IMR-90 (cell line): ENCODE measurements around the gene TTYH3. TPM values are rescaled to one million over a fixed set of nuclear protein-coding genes. Genes with fewer than 3 reads are reported as not detected.

Experiments used
- ATAC-seq: fragments of 200-7000 bp; cut with Tn5 transposase; 2 replicates; pipeline ENCODE4 v1.9.1; 2020; ENCODE audit warnings: low read depth, mild to moderate bottlenecking, moderate library complexity
- BruUV-seq: library from RNA; stranded (reverse); fragments of 400-500 nt; replicated peaks from 2 replicates; lab custom pipeline; 2021; lab: Mats Ljungman, UMichigan
- CTCF ChIA-PET: fragments of 300-600 bp; formaldehyde crosslinking; extraction: SDS; loops from one replicate; lab custom pipeline; 2021; ENCODE audit warnings: antibody characterized with exemption; lab: Yijun Ruan, JAX
- POLR2A ChIA-PET: fragments of 300-600 bp; sonication (Branson Sonifier 250); formaldehyde crosslinking; loops from one replicate; lab custom pipeline; 2022; ENCODE audit warnings: antibody characterized with exemption; ENCODE audit not compliant: unreplicated experiment; lab: Charles Lee
- DNase-seq: peaks from one replicate; pipeline ENCODE4 v3.0.0; 2013
- H2AFZ ChIP-seq: replicated peaks from 2 replicates; pipeline ENCODE3; 2013; ENCODE audit warnings: low read length, mild to moderate bottlenecking; ENCODE audit not compliant: poor library complexity
- H2AK5ac ChIP-seq: 2 replicates; pipeline ENCODE4 v1.6.1; 2013; ENCODE audit warnings: low read depth, low read length, inconsistent platforms
- H2AK9ac ChIP-seq: replicated peaks from 2 replicates; pipeline ENCODE3; 2013; ENCODE audit warnings: mild to moderate bottlenecking, low read depth, low read length, moderate library complexity; ENCODE audit not compliant: poor library complexity
- H2BK120ac ChIP-seq: 2 replicates; pipeline ENCODE4 v1.6.1; 2013; ENCODE audit warnings: low read depth, low read length, inconsistent platforms
- H2BK15ac ChIP-seq: 3 replicates; pipeline ENCODE4 v1.6.1; 2013; ENCODE audit warnings: low read depth, low read length, inconsistent platforms
- H2BK20ac ChIP-seq: 2 replicates; pipeline ENCODE4 v1.6.1; 2013; ENCODE audit warnings: low read depth, mild to moderate bottlenecking, inconsistent platforms, low read length, moderate library complexity
- H2BK5ac ChIP-seq: 2 replicates; pipeline ENCODE4 v1.6.1; 2013; ENCODE audit warnings: mild to moderate bottlenecking, low read depth, low read length, inconsistent platforms; ENCODE audit not compliant: poor library complexity, severe bottlenecking
- H3K14ac ChIP-seq: replicated peaks from 2 replicates; pipeline ENCODE4 v1.6.1; 2013; ENCODE audit warnings: low read depth, low read length, inconsistent platforms
- H3K18ac ChIP-seq: 2 replicates; pipeline ENCODE4 v1.6.1; 2013; ENCODE audit warnings: low read depth, low read length, control low read depth
- H3K23ac ChIP-seq: 2 replicates; pipeline ENCODE4 v1.6.1; 2013; ENCODE audit warnings: low read depth, low read length, inconsistent platforms
- H3K27ac ChIP-seq: 2 replicates; pipeline ENCODE4 v1.5.1; 2013; ENCODE audit warnings: mild to moderate bottlenecking, control low read depth, low read length; ENCODE audit not compliant: insufficient read depth
- H3K27me3 ChIP-seq: 2 replicates; pipeline ENCODE4 v1.6.1; 2013; ENCODE audit warnings: low read length; ENCODE audit not compliant: control insufficient read depth, insufficient read depth
- H3K36me3 ChIP-seq: 2 replicates; pipeline ENCODE4 v1.6.1; 2013; ENCODE audit warnings: low read length, mixed read lengths; ENCODE audit not compliant: control insufficient read depth, insufficient read depth
- H3K4ac ChIP-seq: 2 replicates; pipeline ENCODE4 v1.6.1; 2013; ENCODE audit warnings: low read depth, low read length, inconsistent platforms
- H3K4me1 ChIP-seq: 2 replicates; pipeline ENCODE4 v1.6.1; 2013; ENCODE audit warnings: low read length, mixed read lengths; ENCODE audit not compliant: control insufficient read depth, insufficient read depth
- H3K4me2 ChIP-seq: 2 replicates; pipeline ENCODE4 v1.6.1; 2013; ENCODE audit warnings: low read depth, mild to moderate bottlenecking, control low read depth, low read length, moderate library complexity
- H3K4me3 ChIP-seq: 2 replicates; pipeline ENCODE4 v1.5.1; 2013; ENCODE audit warnings: low read depth, mild to moderate bottlenecking, control low read depth, low read length, moderate library complexity; ENCODE audit not compliant: insufficient read depth
- H3K56ac ChIP-seq: 2 replicates; pipeline ENCODE4 v1.6.1; 2013; ENCODE audit warnings: low read length, inconsistent platforms; ENCODE audit not compliant: insufficient read depth; ENCODE audit errors: extremely low read depth
- H3K79me1 ChIP-seq, 2 experiments: 2 replicates each; pipeline ENCODE4 v1.6.1; 2013; ENCODE audit warnings: low read length in 2 of 2, inconsistent platforms in 1 of 2, low read depth in 1 of 2
- H3K9ac ChIP-seq: 2 replicates; pipeline ENCODE4 v1.6.1; 2013; ENCODE audit warnings: low read depth, low read length, control low read depth
- H3K9me1 ChIP-seq: 2 replicates; pipeline ENCODE4 v1.6.1; 2013; ENCODE audit warnings: low read length, inconsistent platforms; ENCODE audit not compliant: insufficient read depth
- H3K9me3 ChIP-seq: 2 replicates; pipeline ENCODE4 v1.6.1; 2013; ENCODE audit warnings: low read length; ENCODE audit not compliant: control insufficient read depth, insufficient read depth
- H4K20me1 ChIP-seq: 2 replicates; pipeline ENCODE4 v1.6.1; 2013; ENCODE audit warnings: low read length, inconsistent platforms; ENCODE audit not compliant: insufficient read depth
- H4K5ac ChIP-seq: 2 replicates; pipeline ENCODE4 v1.6.1; 2013; ENCODE audit warnings: mild to moderate bottlenecking, low read depth, low read length, control low read depth
- H4K8ac ChIP-seq, 2 experiments: 2 replicates each; pipeline ENCODE4 v1.6.1; 2013; ENCODE audit warnings: low read depth in 2 of 2, low read length in 2 of 2, control low read depth in 1 of 2, inconsistent platforms in 1 of 2
- H4K91ac ChIP-seq: 2 replicates; pipeline ENCODE4 v1.6.1; 2013; ENCODE audit warnings: low read depth, low read length, inconsistent platforms; ENCODE audit not compliant: insufficient read depth
- BHLHE40 ChIP-seq: fragments of 150-350 bp; IDR thresholded peaks from 2 replicates; pipeline ENCODE4 v1.6.1; 2016; ENCODE audit warnings: mild to moderate bottlenecking, low read depth, low read length
- CEBPB ChIP-seq: IDR thresholded peaks from 2 replicates; pipeline ENCODE4 v1.6.1; 2012; ENCODE audit warnings: low read depth, low read length, improper control_type of control experiment
- CHD1 ChIP-seq: IDR thresholded peaks from 2 replicates; pipeline ENCODE4 v1.6.1; 2012; ENCODE audit warnings: low read depth, low read length, improper control_type of control experiment
- FOS ChIP-seq: fragments of 150-350 bp; IDR thresholded peaks from 2 replicates; pipeline ENCODE4 v1.6.1; 2016; ENCODE audit warnings: low read depth, low read length
- MAFK ChIP-seq: IDR thresholded peaks from 2 replicates; pipeline ENCODE4 v1.6.1; 2012; ENCODE audit warnings: low read depth, low read length, improper control_type of control experiment
- MAZ ChIP-seq: IDR thresholded peaks from 2 replicates; pipeline ENCODE4 v1.6.1; 2012; ENCODE audit warnings: low read depth, mild to moderate bottlenecking, low read length, improper control_type of control experiment, moderate library complexity, borderline replicate concordance
- MXI1 ChIP-seq: IDR thresholded peaks from 2 replicates; pipeline ENCODE4 v1.6.1; 2012; ENCODE audit warnings: low read depth, mild to moderate bottlenecking, low read length, moderate library complexity, borderline replicate concordance
- NFE2L2 ChIP-seq: fragments of 150-350 bp; IDR thresholded peaks from 2 replicates; pipeline ENCODE4 v1.6.1; 2016; ENCODE audit warnings: low read depth, mild to moderate bottlenecking, low read length
- POLR2A ChIP-seq: IDR thresholded peaks from 2 replicates; pipeline ENCODE4 v1.6.1; 2012; ENCODE audit warnings: mild to moderate bottlenecking, low read depth, low read length
- RAD21 ChIP-seq: IDR thresholded peaks from 2 replicates; pipeline ENCODE4 v1.6.1; 2012; ENCODE audit warnings: low read length, improper control_type of control experiment
- RCOR1 ChIP-seq: IDR thresholded peaks from 2 replicates; pipeline ENCODE4 v1.6.1; 2012; ENCODE audit warnings: mild to moderate bottlenecking, low read length, improper control_type of control experiment; ENCODE audit not compliant: insufficient replicate concordance
- RFX5 ChIP-seq: IDR thresholded peaks from 2 replicates; pipeline ENCODE4 v1.8.0; 2012; ENCODE audit warnings: low read depth, mild to moderate bottlenecking, low read length, moderate library complexity
- SMC3 ChIP-seq: fragments of 150-350 bp; IDR thresholded peaks from 2 replicates; pipeline ENCODE4 v1.6.1; 2016; ENCODE audit warnings: low read depth, mild to moderate bottlenecking, antibody characterized with exemption, low read length, moderate library complexity
- WGBS, 2 experiments: methylation state at CpG; one replicate each; pipeline versions ENCODE4 v1.1.5 to v1.1.7; 2013; ENCODE audit warnings: missing lambda C conversion rate in 2 of 2; ENCODE audit not compliant: insufficient read length in 1 of 2; ENCODE audit errors: extremely low coverage in 2 of 2; 5-methylcytosine and 5-hydroxymethylcytosine counted together
- dilution Hi-C: fragments of 300-500 bp; cut with HindIII; formaldehyde crosslinking; loops from one replicate; pipeline ENCODE4 v1.14.3; 2018; ENCODE audit warnings: low sequenced_read_pairs; ENCODE audit not compliant: unreplicated experiment
- in situ Hi-C: fragments of 300-500 bp; cut with MboI; formaldehyde crosslinking; loops from 3 replicates; pipeline ENCODE4 v1.14.3; 2019; ENCODE audit warnings: low sequenced_read_pairs, inconsistent platforms, mixed read lengths
- intact Hi-C: fragments of 100-400 bp; cut with micrococcal nuclease; formaldehyde crosslinking; loops from 2 replicates; pipeline ENCODE4 v1.10.0; 2022
- polyA plus RNA-seq, 3 experiments: library from polyadenylated mRNA; depleted of rRNA; stranded (reverse); fragments of >200 nt; gene quantifications; 2 replicates each; pipeline ENCODE4 v1.2.3, GENCODE V29; 2012; ENCODE audit warnings: low replicate concordance in 1 of 3
- total RNA-seq: library from RNA; depleted of rRNA; stranded (reverse); fragments of >200 nt; gene quantifications from 2 replicates; pipeline ENCODE4 v1.2.3, GENCODE V29; 2012
- TF ChIP-seq, protein P1 (sequence below): fragments of 150-350 bp; IDR thresholded peaks from 2 replicates; pipeline ENCODE4 v1.6.1; 2016; ENCODE audit warnings: low read depth, mild to moderate bottlenecking, low read length, moderate library complexity, borderline replicate concordance
- TF ChIP-seq, protein P2 (sequence below): fragments of 150-350 bp; IDR thresholded peaks from 2 replicates; pipeline ENCODE4 v1.6.1; 2017; ENCODE audit warnings: mild to moderate bottlenecking, antibody characterized with exemption, low read length, low read depth
- TF ChIP-seq, protein P3 (sequence below): conservative IDR thresholded peaks from 2 replicates; pipeline ENCODE4 v1.5.1; 2012; ENCODE audit warnings: mild to moderate bottlenecking, low read depth, low read length, improper control_type of control experiment

The TTYH3 gene
- total and polyA plus RNA-seq, 2 of the 4 experiments (the other 2 are of a cell fraction): 5.6 to 82.6 TPM

DNA sequence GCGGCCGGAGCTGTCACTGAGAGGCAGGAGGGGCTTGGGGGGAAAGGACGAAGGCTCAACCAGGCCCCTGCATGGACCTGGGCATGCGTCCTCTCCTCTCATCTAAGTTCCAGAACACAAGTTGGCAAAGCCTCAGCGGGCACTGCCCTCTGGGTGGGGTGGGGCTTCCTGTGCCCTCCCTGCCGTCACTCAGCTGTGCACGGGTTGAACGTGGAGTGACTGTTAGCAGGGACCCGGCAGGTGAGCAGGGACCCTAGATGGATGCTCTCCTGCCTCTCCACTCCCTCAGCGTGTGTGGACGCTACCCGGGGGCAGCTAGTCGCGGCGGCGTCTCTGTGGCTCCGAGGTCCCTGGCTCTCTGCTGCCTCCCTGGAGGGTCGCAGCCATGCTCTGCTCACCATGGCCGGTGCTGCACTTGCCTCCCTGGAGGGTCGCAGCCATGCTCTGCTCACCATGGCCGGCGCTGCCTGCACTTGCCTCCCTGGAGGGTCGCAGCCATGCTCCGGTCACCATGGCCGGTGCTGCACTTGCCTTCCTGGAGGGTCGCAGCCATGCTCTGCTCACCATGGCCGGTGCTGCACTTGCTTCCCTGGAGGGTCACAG is 36.4 kb upstream of the TTYH3 start:
- Histone ChIP-seq H2BK20ac (no peak overlapping the region), H2BK15ac (no peak overlapping the region), H2BK120ac (no peak overlapping the region), H3K27me3 (no peaks in the 10 kb centered on the region), H4K5ac (no peak overlapping the region), H3K23ac (no peak overlapping the region), H3K4ac (no peak overlapping the region), H3K27ac (no peak overlapping the region), H3K36me3 (peaks cover 43% of the 10 kb centered on the region), H3K9me3 (no peaks in the 10 kb centered on the region), H4K91ac (no peak overlapping the region), H3K79me1 (no peaks in the 10 kb centered on the region), H3K9me1 (no peaks in the 10 kb centered on the region), H3K18ac (no peak overlapping the region), H3K14ac (no peak overlapping the region), H2AK5ac (no peak overlapping the region), H2BK5ac (no peak overlapping the region), H3K56ac (no peak overlapping the region), H2AFZ (no peak overlapping the region), H3K4me3 (no peak overlapping the region), H4K8ac (no peak overlapping the region), H3K4me2 (no peak overlapping the region), H4K20me1 (no peaks in the 10 kb centered on the region), H2AK9ac (no peak overlapping the region), H3K4me1 (no peaks in the 10 kb centered on the region), H3K9ac (no peak overlapping the region)
- no peak for ATAC-seq
- intact Hi-C loops: no loop called here
- CTCF ChIA-PET: no interaction called here
- DNase-seq: no peak
- in situ Hi-C loops: no loop called here
- dilution Hi-C loops: no loop called here
- no TSS peak for BruUV-seq
- WGBS, 2 experiments: 94% methylated on average over 11 of the region's 27 CpGs; no CpG with 5 or more reads in 1 of the 2 experiments
- POLR2A ChIA-PET: no interaction called here
- TF ChIP-seq RCOR1 (no peak), FOS (no peak), MAFK (no peak), CHD1 (no peak), POLR2A (no peak), RAD21 (no peak), MXI1 (no peak), BHLHE40 (no peak), NFE2L2 (no peak), RFX5 (no peak), SMC3 (no peak), CEBPB (no peak), MAZ (no peak)
- TF ChIP-seq, protein P1, sequence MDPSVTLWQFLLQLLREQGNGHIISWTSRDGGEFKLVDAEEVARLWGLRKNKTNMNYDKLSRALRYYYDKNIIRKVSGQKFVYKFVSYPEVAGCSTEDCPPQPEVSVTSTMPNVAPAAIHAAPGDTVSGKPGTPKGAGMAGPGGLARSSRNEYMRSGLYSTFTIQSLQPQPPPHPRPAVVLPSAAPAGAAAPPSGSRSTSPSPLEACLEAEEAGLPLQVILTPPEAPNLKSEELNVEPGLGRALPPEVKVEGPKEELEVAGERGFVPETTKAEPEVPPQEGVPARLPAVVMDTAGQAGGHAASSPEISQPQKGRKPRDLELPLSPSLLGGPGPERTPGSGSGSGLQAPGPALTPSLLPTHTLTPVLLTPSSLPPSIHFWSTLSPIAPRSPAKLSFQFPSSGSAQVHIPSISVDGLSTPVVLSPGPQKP: no peak
- TF ChIP-seq, protein P2, sequence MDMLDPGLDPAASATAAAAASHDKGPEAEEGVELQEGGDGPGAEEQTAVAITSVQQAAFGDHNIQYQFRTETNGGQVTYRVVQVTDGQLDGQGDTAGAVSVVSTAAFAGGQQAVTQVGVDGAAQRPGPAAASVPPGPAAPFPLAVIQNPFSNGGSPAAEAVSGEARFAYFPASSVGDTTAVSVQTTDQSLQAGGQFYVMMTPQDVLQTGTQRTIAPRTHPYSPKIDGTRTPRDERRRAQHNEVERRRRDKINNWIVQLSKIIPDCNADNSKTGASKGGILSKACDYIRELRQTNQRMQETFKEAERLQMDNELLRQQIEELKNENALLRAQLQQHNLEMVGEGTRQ: no peak
- TF ChIP-seq, protein P3, sequence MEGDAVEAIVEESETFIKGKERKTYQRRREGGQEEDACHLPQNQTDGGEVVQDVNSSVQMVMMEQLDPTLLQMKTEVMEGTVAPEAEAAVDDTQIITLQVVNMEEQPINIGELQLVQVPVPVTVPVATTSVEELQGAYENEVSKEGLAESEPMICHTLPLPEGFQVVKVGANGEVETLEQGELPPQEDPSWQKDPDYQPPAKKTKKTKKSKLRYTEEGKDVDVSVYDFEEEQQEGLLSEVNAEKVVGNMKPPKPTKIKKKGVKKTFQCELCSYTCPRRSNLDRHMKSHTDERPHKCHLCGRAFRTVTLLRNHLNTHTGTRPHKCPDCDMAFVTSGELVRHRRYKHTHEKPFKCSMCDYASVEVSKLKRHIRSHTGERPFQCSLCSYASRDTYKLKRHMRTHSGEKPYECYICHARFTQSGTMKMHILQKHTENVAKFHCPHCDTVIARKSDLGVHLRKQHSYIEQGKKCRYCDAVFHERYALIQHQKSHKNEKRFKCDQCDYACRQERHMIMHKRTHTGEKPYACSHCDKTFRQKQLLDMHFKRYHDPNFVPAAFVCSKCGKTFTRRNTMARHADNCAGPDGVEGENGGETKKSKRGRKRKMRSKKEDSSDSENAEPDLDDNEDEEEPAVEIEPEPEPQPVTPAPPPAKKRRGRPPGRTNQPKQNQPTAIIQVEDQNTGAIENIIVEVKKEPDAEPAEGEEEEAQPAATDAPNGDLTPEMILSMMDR: no peak
